ENCODE measurements around the gene MB. TPM values are rescaled to one million over a fixed set of nuclear protein-coding genes. Genes with fewer than 3 reads are reported as not detected.

Gene MB
- total RNA-seq, 1 experiment from 2014 or later = 1.5 TPM

DNA sequence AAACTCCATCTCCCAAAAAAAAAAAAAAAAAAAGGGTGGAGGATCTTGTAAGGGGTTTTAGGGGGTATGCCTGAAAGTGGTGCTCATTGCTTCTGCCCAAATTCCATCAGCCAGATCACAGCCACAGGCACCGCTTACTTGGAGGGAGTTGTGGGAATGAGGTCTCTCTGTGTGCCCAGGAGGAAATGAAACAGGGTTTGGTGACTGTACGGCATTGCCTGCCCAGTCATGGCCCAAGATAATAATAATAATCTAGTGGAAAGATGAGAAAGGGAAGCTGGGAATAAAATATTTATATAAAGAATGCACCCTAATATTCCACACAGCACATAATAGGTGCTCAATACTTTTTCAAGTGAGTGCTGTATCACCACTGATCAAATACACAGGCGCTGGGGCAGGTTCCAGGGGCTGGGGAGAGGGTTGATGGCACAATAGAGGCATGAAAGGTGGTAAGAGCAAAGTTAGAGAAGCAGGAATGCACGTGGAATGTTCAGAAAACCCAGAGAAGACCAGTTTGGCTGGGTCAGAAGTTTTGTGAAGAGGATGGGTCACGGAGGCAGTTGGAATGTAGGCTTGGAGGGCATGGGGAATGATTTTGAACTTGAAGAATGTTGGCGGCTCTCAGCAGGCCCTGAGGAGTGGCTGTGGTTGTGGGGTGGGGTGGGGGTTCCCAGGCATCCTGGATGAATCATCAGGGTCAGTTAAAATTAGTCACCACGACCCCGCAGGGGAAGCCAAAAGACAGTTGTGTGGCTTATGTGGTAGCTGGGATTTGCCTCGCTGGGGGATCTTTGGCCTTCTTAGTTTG, 12.5 kb upstream of the MB start (continued):
- TF ChIP-seq, protein P1, sequence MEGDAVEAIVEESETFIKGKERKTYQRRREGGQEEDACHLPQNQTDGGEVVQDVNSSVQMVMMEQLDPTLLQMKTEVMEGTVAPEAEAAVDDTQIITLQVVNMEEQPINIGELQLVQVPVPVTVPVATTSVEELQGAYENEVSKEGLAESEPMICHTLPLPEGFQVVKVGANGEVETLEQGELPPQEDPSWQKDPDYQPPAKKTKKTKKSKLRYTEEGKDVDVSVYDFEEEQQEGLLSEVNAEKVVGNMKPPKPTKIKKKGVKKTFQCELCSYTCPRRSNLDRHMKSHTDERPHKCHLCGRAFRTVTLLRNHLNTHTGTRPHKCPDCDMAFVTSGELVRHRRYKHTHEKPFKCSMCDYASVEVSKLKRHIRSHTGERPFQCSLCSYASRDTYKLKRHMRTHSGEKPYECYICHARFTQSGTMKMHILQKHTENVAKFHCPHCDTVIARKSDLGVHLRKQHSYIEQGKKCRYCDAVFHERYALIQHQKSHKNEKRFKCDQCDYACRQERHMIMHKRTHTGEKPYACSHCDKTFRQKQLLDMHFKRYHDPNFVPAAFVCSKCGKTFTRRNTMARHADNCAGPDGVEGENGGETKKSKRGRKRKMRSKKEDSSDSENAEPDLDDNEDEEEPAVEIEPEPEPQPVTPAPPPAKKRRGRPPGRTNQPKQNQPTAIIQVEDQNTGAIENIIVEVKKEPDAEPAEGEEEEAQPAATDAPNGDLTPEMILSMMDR (IDR thresholded peaks at IDR 0.05 in 2 of 3, conservative IDR thresholded peaks at IDR 0.05 in 1 of 3; ENCODE audit: borderline replicate concordance in 1 of 3, insufficient read depth in 1 of 3, low read depth in 2 of 3, low read length in 2 of 3) = no peak
- TF ChIP-seq FOSL1 (IDR thresholded peaks at IDR 0.05; ENCODE audit: low read depth) = peak; percentile 96
- peak; percentile 90 for TF ChIP-seq SP1 (IDR thresholded peaks at IDR 0.05; ENCODE audit: low read depth)

DNA sequence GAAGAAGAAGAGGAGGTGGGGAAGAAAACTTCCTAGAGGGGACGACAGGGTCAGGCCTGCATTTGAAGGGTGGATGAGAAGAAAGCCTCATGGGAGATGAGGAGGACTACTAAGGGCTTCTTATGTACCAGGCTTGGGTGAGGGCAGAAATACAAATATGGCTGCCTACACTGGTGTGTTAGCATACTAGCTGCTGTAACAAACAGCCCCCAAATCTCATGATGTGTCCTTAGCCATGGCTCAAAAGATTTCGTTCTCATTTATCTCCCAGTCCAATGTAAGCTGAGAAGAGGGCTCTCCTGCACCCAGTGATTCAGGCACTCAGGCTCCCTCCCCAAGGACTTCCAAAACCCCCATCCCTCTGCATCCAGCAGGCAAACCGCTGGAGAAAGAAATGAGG, 11.6 kb upstream of the MB start:
- DNase-seq (ENCODE audit: low read depth, low spot score) = no peak
- H3K9ac ChIP-seq (ENCODE audit: low read length) = peak overlapping the region; percentile 58; the same call in 1 of the 2 replicates
- H2AFZ ChIP-seq (ENCODE audit: low read depth, low read length, poor library complexity, severe bottlenecking) = no peak overlapping the region
- H3K9me3 ChIP-seq (ENCODE audit: control insufficient read depth in 1 of 2, insufficient read depth in 1 of 2, low read depth in 1 of 2, low read length in 2 of 2) = peaks cover 0 to 4% of the 10 kb centered on the region in 2 experiments; a peak in 1 of 4 replicates
- no peaks in the 10 kb centered on the region for H3K9me2 ChIP-seq (ENCODE audit: insufficient read depth)
- intact Hi-C loops (cut with micrococcal nuclease) = no loop called here
- no TSS peak for BruUV-seq (replicated peaks)
- H4K20me1 ChIP-seq (ENCODE audit: insufficient read depth) = no peaks in the 10 kb centered on the region
- no peak overlapping the region for H3K4me3 ChIP-seq (replicated peaks in 1 of 2; ENCODE audit: low read depth in 1 of 2, low read length in 2 of 2)
- no peaks in the 10 kb centered on the region for H3K36me3 ChIP-seq (ENCODE audit: control insufficient read depth in 1 of 2, insufficient read depth in 2 of 2, low read length in 2 of 2)
- ChIA-PET CTCF (interaction anchor here (1.4 to 2.3 kb wide), 2 partner anchors 329 to 437 kb away, joined by 3 to 10 read pairs; partner anchors contain the start of gene TOM1), POLR2A (no interaction called here), RAD21 (ENCODE audit: low non-redundant PET in 1 of 2, low total read pairs in 2 of 2, uncharacterized antibody in 2 of 2, unreplicated experiment in 2 of 2) (no interaction called here)
- H3K79me2 ChIP-seq (ENCODE audit: insufficient read depth, low read length) = no peaks in the 10 kb centered on the region
- peak overlapping the region; percentile 77 for H3K4me2 ChIP-seq (ENCODE audit: low read length)
- ATAC-seq = no peak
- H3K27me3 ChIP-seq (ENCODE audit: insufficient read depth, low read length) = no peaks in the 10 kb centered on the region
- peaks cover 41 to 56% of the 10 kb centered on the region in 2 experiments for H3K4me1 ChIP-seq (ENCODE audit: control insufficient read depth in 1 of 2, insufficient read depth in 2 of 2, low read length in 2 of 2)
- H3K27ac ChIP-seq (ENCODE audit: low read depth, low read length) = peak overlapping the region; percentile 91
- TF ChIP-seq, protein P2, sequence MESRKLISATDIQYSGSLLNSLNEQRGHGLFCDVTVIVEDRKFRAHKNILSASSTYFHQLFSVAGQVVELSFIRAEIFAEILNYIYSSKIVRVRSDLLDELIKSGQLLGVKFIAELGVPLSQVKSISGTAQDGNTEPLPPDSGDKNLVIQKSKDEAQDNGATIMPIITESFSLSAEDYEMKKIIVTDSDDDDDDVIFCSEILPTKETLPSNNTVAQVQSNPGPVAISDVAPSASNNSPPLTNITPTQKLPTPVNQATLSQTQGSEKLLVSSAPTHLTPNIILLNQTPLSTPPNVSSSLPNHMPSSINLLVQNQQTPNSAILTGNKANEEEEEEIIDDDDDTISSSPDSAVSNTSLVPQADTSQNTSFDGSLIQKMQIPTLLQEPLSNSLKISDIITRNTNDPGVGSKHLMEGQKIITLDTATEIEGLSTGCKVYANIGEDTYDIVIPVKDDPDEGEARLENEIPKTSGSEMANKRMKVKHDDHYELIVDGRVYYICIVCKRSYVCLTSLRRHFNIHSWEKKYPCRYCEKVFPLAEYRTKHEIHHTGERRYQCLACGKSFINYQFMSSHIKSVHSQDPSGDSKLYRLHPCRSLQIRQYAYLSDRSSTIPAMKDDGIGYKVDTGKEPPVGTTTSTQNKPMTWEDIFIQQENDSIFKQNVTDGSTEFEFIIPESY (IDR thresholded peaks at IDR 0.05; ENCODE audit: extremely low read depth, insufficient replicate concordance, low read length) = no peak
- no peak for TF ChIP-seq TCF7L2 (IDR thresholded peaks at IDR 0.05; ENCODE audit: borderline replicate concordance, extremely low read depth, insufficient read depth, insufficient read length)
- no peak for TF ChIP-seq POLR2A (IDR thresholded peaks at IDR 0.05; ENCODE audit: borderline replicate concordance, extremely low read depth, insufficient read depth, insufficient read length)
- TF ChIP-seq, protein P3, sequence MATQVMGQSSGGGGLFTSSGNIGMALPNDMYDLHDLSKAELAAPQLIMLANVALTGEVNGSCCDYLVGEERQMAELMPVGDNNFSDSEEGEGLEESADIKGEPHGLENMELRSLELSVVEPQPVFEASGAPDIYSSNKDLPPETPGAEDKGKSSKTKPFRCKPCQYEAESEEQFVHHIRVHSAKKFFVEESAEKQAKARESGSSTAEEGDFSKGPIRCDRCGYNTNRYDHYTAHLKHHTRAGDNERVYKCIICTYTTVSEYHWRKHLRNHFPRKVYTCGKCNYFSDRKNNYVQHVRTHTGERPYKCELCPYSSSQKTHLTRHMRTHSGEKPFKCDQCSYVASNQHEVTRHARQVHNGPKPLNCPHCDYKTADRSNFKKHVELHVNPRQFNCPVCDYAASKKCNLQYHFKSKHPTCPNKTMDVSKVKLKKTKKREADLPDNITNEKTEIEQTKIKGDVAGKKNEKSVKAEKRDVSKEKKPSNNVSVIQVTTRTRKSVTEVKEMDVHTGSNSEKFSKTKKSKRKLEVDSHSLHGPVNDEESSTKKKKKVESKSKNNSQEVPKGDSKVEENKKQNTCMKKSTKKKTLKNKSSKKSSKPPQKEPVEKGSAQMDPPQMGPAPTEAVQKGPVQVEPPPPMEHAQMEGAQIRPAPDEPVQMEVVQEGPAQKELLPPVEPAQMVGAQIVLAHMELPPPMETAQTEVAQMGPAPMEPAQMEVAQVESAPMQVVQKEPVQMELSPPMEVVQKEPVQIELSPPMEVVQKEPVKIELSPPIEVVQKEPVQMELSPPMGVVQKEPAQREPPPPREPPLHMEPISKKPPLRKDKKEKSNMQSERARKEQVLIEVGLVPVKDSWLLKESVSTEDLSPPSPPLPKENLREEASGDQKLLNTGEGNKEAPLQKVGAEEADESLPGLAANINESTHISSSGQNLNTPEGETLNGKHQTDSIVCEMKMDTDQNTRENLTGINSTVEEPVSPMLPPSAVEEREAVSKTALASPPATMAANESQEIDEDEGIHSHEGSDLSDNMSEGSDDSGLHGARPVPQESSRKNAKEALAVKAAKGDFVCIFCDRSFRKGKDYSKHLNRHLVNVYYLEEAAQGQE (IDR thresholded peaks at IDR 0.05; ENCODE audit: low read depth) = no peak
- TF ChIP-seq, protein P4, sequence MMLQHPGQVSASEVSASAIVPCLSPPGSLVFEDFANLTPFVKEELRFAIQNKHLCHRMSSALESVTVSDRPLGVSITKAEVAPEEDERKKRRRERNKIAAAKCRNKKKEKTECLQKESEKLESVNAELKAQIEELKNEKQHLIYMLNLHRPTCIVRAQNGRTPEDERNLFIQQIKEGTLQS (IDR thresholded peaks at IDR 0.05) = no peak
- TF ChIP-seq, protein P1 (IDR thresholded peaks at IDR 0.05 in 2 of 3, conservative IDR thresholded peaks at IDR 0.05 in 1 of 3; ENCODE audit: borderline replicate concordance in 1 of 3, insufficient read depth in 1 of 3, low read depth in 2 of 3, low read length in 2 of 3) = no peak
- no peak for TF ChIP-seq EGR1 (IDR thresholded peaks at IDR 0.05; ENCODE audit: low read depth)
- TF ChIP-seq EZH2 (IDR thresholded peaks at IDR 0.05) = no peak
- TF ChIP-seq YY1 (IDR thresholded peaks at IDR 0.05; ENCODE audit: extremely low read depth, insufficient replicate concordance, low read depth, low read length) = no peak
